Rectal smooth muscle tissue (tissue), 1 donor: Measurements from ENCODE around the gene ANKRD13D.

Experiments used
- H3K27ac ChIP-seq: one replicate; pipeline ENCODE4 v1.7.0; 2013; ENCODE audit warnings: low read depth, low read length, inconsistent platforms
- H3K27me3 ChIP-seq: one replicate; pipeline ENCODE4 v1.7.0; 2013; ENCODE audit warnings: low read length; ENCODE audit not compliant: control insufficient read depth, insufficient read depth
- H3K36me3 ChIP-seq: one replicate; pipeline ENCODE4 v1.7.0; 2013; ENCODE audit warnings: low read length; ENCODE audit not compliant: control insufficient read depth, insufficient read depth
- H3K4me1 ChIP-seq: one replicate; pipeline ENCODE4 v1.7.0; 2013; ENCODE audit warnings: low read length; ENCODE audit not compliant: control insufficient read depth, insufficient read depth
- H3K4me3 ChIP-seq: one replicate; pipeline ENCODE4 v1.7.0; 2013; ENCODE audit warnings: low read length
- H3K9ac ChIP-seq: one replicate; pipeline ENCODE4 v1.7.0; 2013; ENCODE audit warnings: low read length

ANKRD13D gene

GRCh38 chr11:67287355-67288197 is 1.5 kb upstream of the ANKRD13D start:
- H3K4me3 ChIP-seq, result peak overlapping the region; percentile 73
- H3K27me3 ChIP-seq, result no peaks in the 10 kb centered on the region
- H3K27ac ChIP-seq, result peak overlapping the region; percentile 94
- peak overlapping the region; percentile 61 for H3K9ac ChIP-seq
- H3K4me1 ChIP-seq, result peaks cover 18% of the 10 kb centered on the region
- H3K36me3 ChIP-seq, result peaks cover 32% of the 10 kb centered on the region

DNA sequence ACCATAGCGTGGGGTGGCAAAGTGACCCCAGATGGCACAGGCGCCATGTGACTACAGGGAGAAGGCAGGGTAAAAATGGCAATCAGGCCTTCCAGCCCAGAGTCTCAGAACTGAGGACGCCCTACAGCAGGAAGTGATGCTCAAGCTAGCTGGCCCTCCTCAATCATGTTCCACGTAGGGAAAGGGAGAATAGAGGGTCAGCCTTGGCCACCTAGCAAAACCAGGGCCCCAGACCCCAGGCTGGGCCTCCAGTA is 978 bp upstream of the ANKRD13D start:
- Histone ChIP-seq H3K4me3 (peak overlapping the region; percentile 73), H3K27ac (peak overlapping the region; percentile 94), H3K9ac (peak overlapping the region; percentile 61), H3K27me3 (no peaks in the 10 kb centered on the region), H3K36me3 (peaks cover 27% of the 10 kb centered on the region), H3K4me1 (peaks cover 18% of the 10 kb centered on the region)

DNA sequence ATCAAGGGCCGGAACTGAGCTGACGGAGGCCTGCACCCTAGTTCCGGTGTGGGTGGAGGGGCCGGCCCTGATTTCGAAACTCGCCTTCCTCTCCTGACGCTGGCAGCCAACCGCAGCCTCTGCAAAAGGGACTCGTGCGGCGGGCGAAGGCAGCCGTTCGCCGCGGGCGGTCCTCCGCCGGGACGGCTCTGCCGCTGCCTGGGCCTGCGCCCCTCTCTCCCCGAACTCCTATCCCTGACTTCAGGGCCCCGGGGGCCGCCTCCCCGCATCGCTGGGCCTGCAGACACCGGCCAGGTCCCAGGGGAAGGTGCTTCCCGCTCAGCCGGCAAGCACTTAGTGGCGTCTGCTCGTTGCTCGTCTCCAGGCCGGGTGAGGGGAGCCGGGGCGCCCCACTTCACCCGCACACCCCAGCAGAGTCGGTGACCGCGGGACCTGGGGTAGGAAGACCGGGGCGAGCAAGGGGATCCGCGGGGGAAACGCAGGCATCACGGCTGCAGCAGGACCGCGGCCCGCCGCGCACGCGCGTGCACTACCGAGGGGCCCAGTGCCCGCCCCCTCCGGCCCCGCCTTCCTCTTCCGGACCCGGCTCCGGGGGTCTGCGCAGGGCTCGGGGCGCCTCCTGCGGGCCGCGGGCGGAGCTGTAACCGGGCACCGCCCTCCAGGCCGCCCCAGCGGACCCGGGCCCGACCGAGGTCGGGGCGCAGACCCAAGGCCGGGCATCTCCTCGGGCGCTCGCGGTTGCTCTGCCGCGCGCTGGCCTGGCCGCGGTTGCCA is 464 bp upstream of the ANKRD13D start:
- Histone ChIP-seq H3K9ac (peak overlapping the region; percentile 61), H3K4me3 (peak overlapping the region; percentile 73), H3K27me3 (no peaks in the 10 kb centered on the region), H3K36me3 (peaks cover 22% of the 10 kb centered on the region), H3K27ac (peak overlapping the region; percentile 94), H3K4me1 (peaks cover 18% of the 10 kb centered on the region)

- peak overlapping the region; percentile 44 for H3K4me3 ChIP-seq
- peak overlapping the region; percentile 29 for H3K9ac ChIP-seq
- H3K27ac ChIP-seq, result peak overlapping the region; percentile 69
- H3K27me3 ChIP-seq, result no peaks in the 10 kb centered on the region
- peaks cover 16% of the 10 kb centered on the region for H3K36me3 ChIP-seq
- H3K4me1 ChIP-seq, result peaks cover 18% of the 10 kb centered on the region
Observed at GRCh38 chr11:67289651-67290479, 762 bp downstream of the ANKRD13D start.

GRCh38 chr11:67290801-67291200 is 1.7 kb downstream of the ANKRD13D start:
- H3K27me3 ChIP-seq, result no peaks in the 10 kb centered on the region
- peak overlapping the region; percentile 32 for H3K9ac ChIP-seq
- H3K27ac ChIP-seq, result peak overlapping the region; percentile 69
- H3K36me3 ChIP-seq, result peaks cover 13% of the 10 kb centered on the region
- no peak overlapping the region for H3K4me3 ChIP-seq
- peaks cover 18% of the 10 kb centered on the region for H3K4me1 ChIP-seq

DNA sequence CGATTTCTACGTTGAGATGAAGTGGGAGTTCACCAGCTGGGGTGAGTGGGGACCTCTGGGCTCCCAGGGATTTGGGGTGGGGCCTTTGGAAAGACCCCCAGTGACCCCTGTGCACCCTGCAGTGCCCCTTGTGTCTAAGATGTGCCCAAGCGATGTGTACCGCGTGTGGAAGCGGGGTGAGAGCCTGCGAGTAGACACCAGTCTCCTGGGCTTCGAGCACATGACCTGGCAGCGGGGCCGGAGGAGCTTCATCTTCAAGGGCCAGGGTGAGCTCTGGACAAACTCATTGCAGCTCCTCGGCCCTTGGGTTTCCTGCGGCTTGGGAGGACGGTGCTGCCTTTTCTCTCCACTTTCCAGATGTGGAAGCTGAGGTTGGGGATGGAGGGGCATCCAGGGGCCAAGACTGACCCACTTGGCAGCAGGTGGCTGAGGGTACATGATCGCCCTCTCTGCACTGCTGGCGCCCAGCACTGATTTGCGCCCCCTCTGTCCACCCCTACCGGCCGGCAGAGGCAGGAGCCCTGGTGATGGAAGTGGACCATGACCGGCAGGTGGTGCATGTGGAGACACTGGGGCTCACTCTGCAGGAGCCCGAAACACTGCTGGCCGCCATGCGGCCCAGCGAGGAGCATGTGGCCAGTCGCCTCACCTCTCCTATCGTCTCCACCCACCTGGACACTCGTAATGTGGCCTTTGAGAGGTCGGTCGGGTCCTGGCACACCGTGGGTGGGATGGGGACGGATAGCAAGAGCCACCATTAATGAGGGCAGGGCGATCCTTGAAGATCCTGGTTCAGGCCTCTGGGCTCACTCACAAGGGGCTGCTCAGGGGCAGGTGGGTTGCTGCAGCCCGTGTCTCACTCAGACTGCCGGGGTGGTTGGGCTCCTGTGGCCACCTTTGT is 2.6 kb downstream of the ANKRD13D start:
- no peak overlapping the region for H3K9ac ChIP-seq
- H3K36me3 ChIP-seq, result peaks cover 12% of the 10 kb centered on the region
- no peak overlapping the region for H3K4me3 ChIP-seq
- H3K27ac ChIP-seq, result peak overlapping the region; percentile 3
- peaks cover 18% of the 10 kb centered on the region for H3K4me1 ChIP-seq
- no peaks in the 10 kb centered on the region for H3K27me3 ChIP-seq

DNA sequence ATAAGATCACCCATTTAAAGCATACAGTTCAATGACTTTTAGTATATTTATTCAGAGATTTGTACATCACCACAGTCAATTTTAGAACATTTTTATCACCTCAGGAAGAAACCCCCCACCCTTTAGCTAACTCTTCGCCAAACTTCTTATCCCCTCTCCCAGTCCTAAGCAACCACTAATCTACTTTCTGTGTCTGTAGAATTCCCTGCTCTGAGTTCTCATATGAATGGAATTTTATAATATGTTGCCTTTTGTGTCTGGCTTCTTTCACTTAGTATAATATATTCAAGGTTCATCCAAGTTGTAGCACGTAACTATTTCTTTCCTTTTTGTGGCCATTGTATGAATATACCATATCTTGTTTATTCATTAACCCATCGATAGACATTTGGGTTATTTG is 3.6 kb downstream of the ANKRD13D start:
- H3K27me3 ChIP-seq, result no peaks in the 10 kb centered on the region
- no peak overlapping the region for H3K27ac ChIP-seq
- H3K36me3 ChIP-seq, result peaks cover 12% of the 10 kb centered on the region
- no peak overlapping the region for H3K9ac ChIP-seq
- H3K4me1 ChIP-seq, result peaks cover 14% of the 10 kb centered on the region
- H3K4me3 ChIP-seq, result no peak overlapping the region

DNA sequence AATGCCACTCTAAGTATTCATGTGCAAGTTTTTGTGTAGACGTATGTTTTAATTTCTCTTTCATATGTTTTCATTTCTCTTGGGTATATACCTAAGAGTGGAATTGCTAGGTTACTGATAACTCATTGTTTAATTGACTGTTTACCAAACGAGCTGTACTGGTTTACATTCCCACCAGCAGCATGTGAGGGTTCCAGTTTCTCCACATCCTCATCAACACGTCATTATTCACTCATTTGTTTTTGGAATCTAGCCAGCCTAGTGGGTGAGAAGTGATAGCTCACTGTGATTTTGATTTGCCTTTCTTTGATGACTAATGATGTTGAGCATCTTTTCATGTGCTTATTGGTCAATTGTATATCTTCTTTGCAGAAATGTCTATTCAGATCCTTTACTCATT is 4.0 kb downstream of the ANKRD13D start:
- H3K4me1 ChIP-seq, result peaks cover 10% of the 10 kb centered on the region
- no peaks in the 10 kb centered on the region for H3K27me3 ChIP-seq
- no peak overlapping the region for H3K9ac ChIP-seq
- peaks cover 12% of the 10 kb centered on the region for H3K36me3 ChIP-seq
- no peak overlapping the region for H3K4me3 ChIP-seq
- no peak overlapping the region for H3K27ac ChIP-seq

GRCh38 chr11:67295846-67296245 is 6.7 kb downstream of the ANKRD13D start:
- H3K27ac ChIP-seq, result no peak overlapping the region
- peaks cover 19% of the 10 kb centered on the region for H3K36me3 ChIP-seq

GRCh38 chr11:67298786-67299185 is 9.7 kb downstream of the ANKRD13D start:
- H3K27ac ChIP-seq, result no peak overlapping the region
- H3K27me3 ChIP-seq, result no peaks in the 10 kb centered on the region
- H3K36me3 ChIP-seq, result peaks cover 17% of the 10 kb centered on the region
- H3K4me1 ChIP-seq, result peaks cover 4% of the 10 kb centered on the region
- H3K9ac ChIP-seq, result no peak overlapping the region
- no peak overlapping the region for H3K4me3 ChIP-seq

More at GRCh38 chr11:67295846-67296245, 6.7 kb downstream of the ANKRD13D start:
- H3K9ac ChIP-seq, result no peak overlapping the region
- H3K27me3 ChIP-seq, result no peaks in the 10 kb centered on the region
- no peaks in the 10 kb centered on the region for H3K4me1 ChIP-seq
- H3K4me3 ChIP-seq, result no peak overlapping the region

DNA sequence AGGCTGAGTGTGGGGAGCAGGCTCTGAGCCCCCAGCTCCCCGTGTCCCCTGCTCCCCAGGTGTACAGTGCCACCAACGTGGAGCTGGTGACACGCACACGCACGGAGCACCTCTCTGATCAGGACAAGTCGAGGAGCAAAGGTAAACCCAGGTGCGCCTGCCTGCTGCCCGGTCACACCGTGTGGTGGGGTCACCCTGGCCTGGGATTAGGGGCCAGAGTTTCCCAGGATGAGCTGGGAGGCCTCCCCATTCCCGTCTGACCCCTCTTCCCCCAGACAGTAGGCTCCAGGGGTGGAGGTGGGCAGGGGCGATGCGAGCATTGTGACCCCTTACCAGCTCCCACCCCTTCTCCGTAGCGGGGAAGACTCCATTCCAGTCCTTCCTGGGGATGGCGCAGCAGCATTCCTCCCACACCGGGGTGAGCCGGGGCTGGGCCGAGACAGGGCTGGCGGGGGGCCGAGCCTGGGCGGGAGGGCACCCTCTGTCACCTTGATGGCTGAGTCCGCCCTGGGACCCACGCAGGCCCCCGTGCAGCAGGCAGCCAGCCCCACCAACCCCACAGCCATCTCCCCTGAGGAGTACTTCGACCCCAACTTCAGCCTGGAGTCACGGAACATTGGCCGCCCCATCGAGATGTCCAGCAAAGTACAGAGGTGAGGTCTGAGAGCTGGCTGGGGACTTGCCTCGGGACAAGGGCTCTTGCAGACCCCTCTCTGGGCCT is 10.5 kb downstream of the ANKRD13D start:
- H3K27ac ChIP-seq, result no peak overlapping the region
- H3K27me3 ChIP-seq, result no peaks in the 10 kb centered on the region
- peaks cover 4% of the 10 kb centered on the region for H3K4me1 ChIP-seq
- no peak overlapping the region for H3K4me3 ChIP-seq
- peaks cover 17% of the 10 kb centered on the region for H3K36me3 ChIP-seq
- no peak overlapping the region for H3K9ac ChIP-seq
